Thymus (tissue), 11 donors: ENCODE measurements around the gene ARHGAP15. TPM values are rescaled to one million over a fixed set of nuclear protein-coding genes. Genes with fewer than 3 reads are reported as not detected.

ENCODE experiments used
- DNase-seq, 9 donors: peaks; one replicate each; pipeline ENCODE4 v3.0.0-alpha.2; 2013; ENCODE audit warnings: low spot score in 9 of 9, low read depth in 6 of 9, missing footprints in 1 of 9
- H3K27ac ChIP-seq, 2 donors: one replicate each; pipeline ENCODE4 v1.5.1; 2013; ENCODE audit warnings: control low read depth in 1 of 2, low read depth in 1 of 2, low read length in 1 of 2, mild to moderate bottlenecking in 1 of 2, moderate library complexity in 1 of 2
- H3K27me3 ChIP-seq, 2 donors: one replicate each; pipeline ENCODE4 v1.5.1; 2013; ENCODE audit warnings: low read length in 1 of 2; ENCODE audit not compliant: control insufficient read depth in 2 of 2, insufficient read depth in 1 of 2
- H3K36me3 ChIP-seq, 2 donors: one replicate each; pipeline ENCODE4 v1.5.1; 2013; ENCODE audit warnings: low read length in 1 of 2, mild to moderate bottlenecking in 1 of 2, moderate library complexity in 1 of 2; ENCODE audit not compliant: control insufficient read depth in 2 of 2, insufficient read depth in 2 of 2
- H3K4me1 ChIP-seq, 2 donors: one replicate each; pipeline ENCODE4 v1.5.1; 2013; ENCODE audit warnings: low read length in 2 of 2; ENCODE audit not compliant: control insufficient read depth in 2 of 2, insufficient read depth in 2 of 2
- H3K4me3 ChIP-seq, 2 donors: one replicate each; pipeline ENCODE4 v1.5.1; 2013; ENCODE audit warnings: low read length in 2 of 2, control low read depth in 1 of 2, mild to moderate bottlenecking in 1 of 2
- H3K9me3 ChIP-seq, 2 donors: one replicate each; pipeline ENCODE4 v1.5.1; 2013; ENCODE audit warnings: low read length in 1 of 2, mild to moderate bottlenecking in 1 of 2; ENCODE audit not compliant: control insufficient read depth in 2 of 2, insufficient read depth in 1 of 2
- WGBS: extraction: QIAGEN DNeasy Blood & Tissue Kit; methylation state at CpG from one replicate; pipeline ENCODE4 v1.1.7; 2013; 5-methylcytosine and 5-hydroxymethylcytosine counted together
- polyA plus RNA-seq: library from polyadenylated mRNA; stranded (reverse); fragments of 200-250 nt; gene quantifications from one replicate; pipeline ENCODE4 v1.2.3, GENCODE V29; 2013
- total RNA-seq: library from RNA; stranded (reverse); fragments of 120-200 nt; gene quantifications from one replicate; pipeline ENCODE4 v1.2.4, GENCODE V29; 2013
- donor health status: healthy.

The ARHGAP15 gene
- total and polyA plus RNA-seq, 2 donors = 55.8 to 182 TPM

DNA sequence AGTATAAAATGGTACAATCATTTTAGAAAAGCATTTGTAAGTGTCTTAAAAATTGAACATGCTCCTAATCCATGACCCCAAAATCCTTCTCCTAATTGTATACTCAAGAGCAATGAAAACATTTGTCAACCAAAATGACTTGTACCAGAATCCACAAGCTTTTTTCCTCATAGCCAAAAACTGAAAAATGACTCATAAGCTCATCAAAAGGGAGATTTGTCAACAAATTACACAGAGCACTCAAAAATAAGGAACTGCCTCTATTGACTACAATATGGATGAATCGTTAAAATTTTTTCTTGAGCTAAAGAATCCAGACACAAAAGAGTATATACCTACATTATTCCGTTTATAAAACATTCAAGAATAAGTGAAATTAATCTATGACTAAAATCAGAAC lies 544.8 kb downstream of the ARHGAP15 start:
- Histone ChIP-seq H3K27ac (no peak overlapping the region), H3K36me3 (peaks cover 0 to 8% of the 10 kb centered on the region in 2 donors), H3K9me3 (no peaks in the 10 kb centered on the region), H3K4me3 (no peak overlapping the region), H3K4me1 (no peaks in the 10 kb centered on the region), H3K27me3 (no peaks in the 10 kb centered on the region)
- no peak for DNase-seq
- WGBS = 99% methylated on average over 2 of the region's 2 CpGs

DNA sequence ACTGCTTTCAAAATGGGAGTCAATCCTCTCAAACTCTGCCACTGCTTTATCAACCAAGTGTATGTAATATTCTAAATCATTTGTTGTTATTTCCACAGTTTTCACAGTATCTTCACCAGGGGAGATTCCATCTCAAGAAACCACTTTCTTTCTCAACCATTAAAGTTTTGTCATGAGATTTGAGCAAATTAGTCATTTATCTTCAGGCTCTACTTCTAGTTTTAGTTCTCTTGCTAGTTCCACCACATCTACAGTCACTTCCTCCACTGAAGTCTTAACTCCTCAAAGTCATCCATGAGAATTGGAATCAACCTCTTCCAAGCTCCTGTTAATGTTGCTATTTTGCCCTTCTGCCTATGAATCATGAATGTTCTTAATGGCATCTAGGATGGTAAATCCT lies 545.8 kb downstream of the ARHGAP15 start:
- Histone ChIP-seq H3K27ac (no peak overlapping the region), H3K36me3 (peaks cover 0 to 8% of the 10 kb centered on the region in 2 donors), H3K9me3 (no peaks in the 10 kb centered on the region), H3K4me3 (no peak overlapping the region), H3K27me3 (no peaks in the 10 kb centered on the region), H3K4me1 (no peaks in the 10 kb centered on the region)
- DNase-seq = no peak

DNA sequence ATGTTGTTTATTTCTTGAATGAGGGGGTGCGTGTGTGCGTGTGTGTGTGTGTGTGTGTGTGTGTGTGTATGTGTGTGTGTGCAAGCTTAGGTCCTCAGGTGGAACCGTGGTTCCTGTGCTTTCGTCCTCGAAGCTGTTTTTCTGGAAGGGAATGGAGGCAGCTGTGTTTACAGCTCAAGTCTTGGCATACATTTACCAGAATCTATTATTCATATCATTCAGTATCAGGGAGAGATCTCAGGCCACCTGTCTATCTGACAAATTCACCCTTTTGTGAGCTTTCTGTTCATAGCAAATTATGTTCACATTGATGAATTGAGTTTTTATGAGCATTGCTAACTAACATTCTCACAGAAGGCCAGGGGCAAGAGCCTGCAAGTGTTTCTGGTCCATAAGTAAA lies 550.4 kb downstream of the ARHGAP15 start:
- no peaks in the 10 kb centered on the region for H3K4me1 ChIP-seq
- WGBS = 93% methylated on average over 5 of the region's 5 CpGs
- no peak for DNase-seq

DNA sequence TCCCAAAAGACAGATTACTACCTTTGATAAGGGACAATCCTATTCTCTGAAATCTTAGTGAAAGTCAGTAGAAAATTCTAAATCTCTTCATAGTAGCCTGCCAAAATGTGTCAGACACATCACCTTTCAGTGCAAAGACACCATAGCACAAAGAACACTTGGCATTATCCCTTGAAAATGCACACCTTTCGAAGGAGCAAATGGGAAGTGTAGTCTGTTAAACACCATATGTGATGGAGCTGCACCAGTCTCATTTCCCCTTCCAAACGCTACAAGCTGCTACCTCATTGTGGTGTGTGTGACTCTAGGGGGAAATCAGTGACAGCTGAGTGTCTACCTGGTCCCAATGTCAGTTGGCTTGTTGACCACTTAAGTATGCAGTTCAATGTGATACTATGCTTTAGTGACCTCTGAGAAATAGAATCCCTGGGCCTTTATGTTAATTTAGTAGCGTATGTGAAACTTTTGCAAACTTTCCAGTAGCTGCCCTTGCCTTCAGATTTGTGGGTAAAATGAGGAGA lies 551.7 kb downstream of the ARHGAP15 start:
- no peaks in the 10 kb centered on the region for H3K4me1 ChIP-seq
- no peaks in the 10 kb centered on the region for H3K9me3 ChIP-seq
- no peak overlapping the region for H3K27ac ChIP-seq
- no peaks in the 10 kb centered on the region for H3K27me3 ChIP-seq
- no peak overlapping the region for H3K4me3 ChIP-seq
- H3K36me3 ChIP-seq = peaks cover 0 to 4% of the 10 kb centered on the region in 2 donors
- no peak for DNase-seq
- WGBS = 93% methylated on average over 3 of the region's 3 CpGs

More for the DNA sequence above, 550.4 kb downstream of the ARHGAP15 start:
- H3K27ac ChIP-seq = no peak overlapping the region
- H3K9me3 ChIP-seq = no peaks in the 10 kb centered on the region
- no peaks in the 10 kb centered on the region for H3K27me3 ChIP-seq
- H3K36me3 ChIP-seq = peaks cover 0 to 10% of the 10 kb centered on the region in 2 donors
- H3K4me3 ChIP-seq = no peak overlapping the region

DNA sequence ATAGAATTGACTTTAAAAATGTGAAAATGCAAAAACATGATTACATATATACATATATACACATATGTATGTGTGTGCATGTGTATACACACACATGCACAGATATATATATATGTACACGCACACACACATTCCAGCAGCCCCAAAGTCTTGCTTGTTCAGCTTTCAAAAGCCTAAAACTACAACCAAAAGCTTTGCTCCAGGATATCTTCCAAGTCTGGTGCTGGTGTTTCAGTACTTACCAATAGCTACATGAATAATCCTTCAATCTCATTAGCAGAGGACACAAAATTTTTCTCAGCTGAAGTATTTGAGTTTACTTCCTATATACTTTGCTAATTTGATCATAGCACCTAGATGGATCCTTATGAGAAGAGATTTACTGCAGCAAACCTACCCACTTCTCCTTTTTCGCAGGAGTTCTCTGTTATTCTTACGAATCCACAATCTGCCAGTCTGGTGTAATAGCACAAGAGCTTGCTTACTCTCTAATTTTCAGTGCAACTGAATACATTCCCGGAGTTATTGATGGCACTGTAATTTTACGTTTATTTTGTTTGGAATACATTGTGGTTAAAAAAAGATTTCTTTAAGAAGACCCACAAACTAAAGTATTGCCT lies 553.3 kb downstream of the ARHGAP15 start:
- Histone ChIP-seq H3K36me3 (peaks cover 0 to 4% of the 10 kb centered on the region in 2 donors), H3K27me3 (no peaks in the 10 kb centered on the region), H3K9me3 (no peaks in the 10 kb centered on the region), H3K4me1 (no peaks in the 10 kb centered on the region), H3K4me3 (no peak overlapping the region), H3K27ac (no peak overlapping the region)
- WGBS = 90% methylated on average over 5 of the region's 5 CpGs
- DNase-seq = no peak

DNA sequence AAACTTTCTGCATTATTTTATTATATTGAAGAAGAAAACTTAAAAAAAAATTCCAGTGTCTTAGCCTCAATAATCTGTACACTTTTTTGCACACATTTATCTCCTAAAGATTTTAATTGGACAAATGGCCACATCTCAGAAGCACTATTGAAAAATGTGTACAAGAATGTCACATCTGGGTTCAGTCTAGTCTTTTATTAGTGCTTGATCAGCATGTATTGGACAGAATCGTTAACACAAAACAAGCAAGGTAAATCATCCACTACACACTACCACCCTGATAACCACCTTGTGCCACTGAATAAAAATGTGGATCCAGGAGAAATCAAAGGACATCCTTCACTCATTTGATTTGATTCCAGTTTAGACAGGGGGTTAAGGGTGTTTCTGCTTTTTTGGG lies 554.8 kb downstream of the ARHGAP15 start:
- Histone ChIP-seq H3K27me3 (no peaks in the 10 kb centered on the region), H3K4me3 (no peak overlapping the region), H3K27ac (no peak overlapping the region), H3K4me1 (no peaks in the 10 kb centered on the region), H3K9me3 (no peaks in the 10 kb centered on the region), H3K36me3 (peaks cover 0 to 4% of the 10 kb centered on the region in 2 donors)
- DNase-seq = no peak
- 96% methylated on average over 1 of the region's 1 CpG for WGBS

DNA sequence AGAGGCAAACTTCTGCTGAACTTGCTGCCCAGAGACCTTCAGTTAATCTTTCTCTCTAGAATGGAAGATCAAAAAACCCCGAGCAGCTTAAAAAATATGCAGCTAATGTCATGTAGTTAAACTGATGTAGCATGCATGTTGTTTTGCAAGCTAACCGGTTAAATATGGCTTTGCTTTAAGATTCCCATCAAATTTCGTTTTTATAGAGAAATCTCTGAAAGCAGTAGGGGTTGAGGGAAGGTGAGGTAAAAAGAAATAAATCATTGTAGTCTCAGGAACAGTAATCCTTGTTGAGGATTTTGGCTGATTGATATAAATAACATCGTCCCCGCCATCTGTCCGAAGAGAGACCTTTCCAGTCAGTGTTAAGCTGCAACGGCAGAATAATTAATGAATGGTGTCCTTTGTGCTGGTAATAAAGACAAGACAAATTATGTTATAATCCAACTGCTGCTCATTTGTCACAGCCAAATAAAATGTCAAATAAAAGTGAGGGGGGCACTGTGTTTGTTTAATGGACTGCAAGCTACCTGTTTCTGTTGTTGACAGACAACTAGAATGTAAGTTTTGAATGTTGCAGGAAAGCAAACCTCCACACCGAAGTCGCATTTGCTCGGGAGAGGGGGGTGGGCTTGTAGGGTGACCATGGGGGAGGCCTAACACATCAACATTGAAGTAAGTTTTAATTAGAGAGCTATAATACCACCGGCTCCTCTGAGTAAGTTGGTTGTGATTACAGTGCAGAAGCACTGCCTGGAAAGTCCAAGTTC lies 555.5 kb downstream of the ARHGAP15 start:
- H3K4me3 ChIP-seq = no peak overlapping the region
- DNase-seq = no peak
- H3K27ac ChIP-seq = no peak overlapping the region
- no peaks in the 10 kb centered on the region for H3K9me3 ChIP-seq
- no peaks in the 10 kb centered on the region for H3K4me1 ChIP-seq
- 97% methylated on average over 11 of the region's 11 CpGs for WGBS
- H3K36me3 ChIP-seq = peaks cover 0 to 4% of the 10 kb centered on the region in 2 donors
- no peaks in the 10 kb centered on the region for H3K27me3 ChIP-seq

DNA sequence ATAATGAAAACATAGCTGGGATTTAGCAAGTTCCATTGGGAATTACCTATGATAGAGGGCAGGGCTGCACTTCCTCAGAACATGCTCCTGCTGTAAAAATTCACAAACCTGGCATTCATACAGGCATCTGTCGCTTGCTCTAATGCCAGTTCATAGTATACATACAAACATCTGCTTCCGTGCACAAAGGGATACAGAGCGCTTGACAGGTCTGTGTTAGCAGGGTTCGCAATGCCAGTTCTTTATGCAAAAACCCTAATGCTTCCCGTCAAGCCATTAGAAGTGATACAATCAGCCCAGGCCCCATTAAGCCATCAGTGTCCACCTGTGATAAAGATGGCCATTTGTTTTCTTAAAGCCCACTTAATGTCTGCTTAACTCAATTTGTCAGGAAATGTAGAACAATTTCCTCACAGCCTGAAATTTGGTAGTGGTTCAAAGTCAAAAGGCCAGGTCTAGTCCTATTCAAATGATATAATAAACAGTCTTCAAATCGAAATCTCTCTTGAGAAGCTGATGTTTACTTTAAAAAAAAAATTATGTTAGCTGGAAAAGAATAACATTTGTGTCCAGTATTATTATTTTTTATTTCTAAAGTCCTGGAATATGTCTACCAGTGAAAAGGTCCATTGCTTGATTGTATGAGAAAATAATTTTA lies 556.3 kb downstream of the ARHGAP15 start:
- Histone ChIP-seq H3K27me3 (no peaks in the 10 kb centered on the region), H3K36me3 (peaks cover 0 to 4% of the 10 kb centered on the region in 2 donors), H3K4me1 (no peaks in the 10 kb centered on the region), H3K27ac (no peak overlapping the region), H3K4me3 (no peak overlapping the region), H3K9me3 (no peaks in the 10 kb centered on the region)
- WGBS = 96% methylated on average over 6 of the region's 6 CpGs
- DNase-seq = no peak

DNA sequence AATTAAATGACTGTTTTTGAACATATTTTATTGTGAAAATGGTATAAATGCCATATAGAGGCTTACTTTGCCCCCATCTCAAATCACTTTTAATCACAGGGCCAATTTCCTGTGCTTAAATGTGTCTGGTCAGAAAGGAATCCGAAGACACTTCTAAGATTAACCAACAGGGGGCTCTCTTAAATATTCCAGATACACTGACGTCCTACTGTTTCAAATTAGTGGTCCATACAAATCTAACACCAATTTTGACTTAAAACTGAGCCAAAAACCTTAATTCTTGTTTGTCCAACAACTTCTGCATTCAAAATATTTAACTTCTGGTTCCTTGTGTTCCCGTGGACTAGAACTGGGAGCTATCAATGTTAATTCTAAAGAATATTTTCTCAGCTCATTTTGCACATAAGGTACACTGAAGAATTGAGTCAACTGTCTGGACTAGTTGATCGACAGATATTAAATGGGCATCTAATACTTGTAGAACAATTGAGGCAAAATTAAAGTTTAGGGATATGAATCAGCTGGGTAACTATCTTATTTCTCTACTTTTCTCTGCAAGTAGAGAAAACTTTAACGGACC lies 557.5 kb downstream of the ARHGAP15 start:
- WGBS = 83% methylated on average over 5 of the region's 5 CpGs
- Histone ChIP-seq H3K36me3 (peaks cover 0 to 4% of the 10 kb centered on the region in 2 donors), H3K9me3 (no peaks in the 10 kb centered on the region), H3K27ac (no peak overlapping the region), H3K4me1 (no peaks in the 10 kb centered on the region), H3K4me3 (no peak overlapping the region), H3K27me3 (no peaks in the 10 kb centered on the region)
- peak in 3 of 9 donors; percentile 6 to 45 (median 18) for DNase-seq
